HG03045 (cell line): ENCODE measurements around the gene SLC34A1.
"Not testable (repeated sequence)": the region's sequence is repeated elsewhere in the genome, so short reads cannot be mapped to it uniquely, and the experiment has no call there.

Experiments used
- ATAC-seq: cut with Tn5 transposase; IDR thresholded peaks from one replicate; pipeline ENCODE4 v1.9.1; 2021; ENCODE audit warnings: mild to moderate bottlenecking, moderate library complexity; ENCODE audit not compliant: unreplicated experiment

Gene SLC34A1

DNA sequence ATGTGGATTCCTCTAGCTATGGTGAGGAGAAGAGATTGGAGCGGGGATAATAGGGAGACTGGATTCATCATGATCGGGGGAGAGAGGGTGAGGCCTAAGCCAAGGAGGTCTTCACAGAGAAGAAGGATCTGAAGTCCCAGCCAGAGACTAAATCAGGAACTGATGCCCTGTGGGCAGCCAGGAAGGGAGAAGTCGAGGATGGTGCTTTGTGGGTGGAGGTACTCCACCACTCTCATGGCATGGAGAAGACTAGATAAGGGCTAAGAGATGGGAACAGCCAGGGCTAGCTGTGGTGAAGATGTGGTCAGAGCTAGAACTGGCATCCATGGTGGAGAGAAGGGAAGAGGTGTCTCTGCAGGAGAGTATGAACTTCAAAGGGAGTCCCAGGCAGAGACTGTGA is 29.5 kb upstream of the SLC34A1 start:
- no peak for ATAC-seq

DNA sequence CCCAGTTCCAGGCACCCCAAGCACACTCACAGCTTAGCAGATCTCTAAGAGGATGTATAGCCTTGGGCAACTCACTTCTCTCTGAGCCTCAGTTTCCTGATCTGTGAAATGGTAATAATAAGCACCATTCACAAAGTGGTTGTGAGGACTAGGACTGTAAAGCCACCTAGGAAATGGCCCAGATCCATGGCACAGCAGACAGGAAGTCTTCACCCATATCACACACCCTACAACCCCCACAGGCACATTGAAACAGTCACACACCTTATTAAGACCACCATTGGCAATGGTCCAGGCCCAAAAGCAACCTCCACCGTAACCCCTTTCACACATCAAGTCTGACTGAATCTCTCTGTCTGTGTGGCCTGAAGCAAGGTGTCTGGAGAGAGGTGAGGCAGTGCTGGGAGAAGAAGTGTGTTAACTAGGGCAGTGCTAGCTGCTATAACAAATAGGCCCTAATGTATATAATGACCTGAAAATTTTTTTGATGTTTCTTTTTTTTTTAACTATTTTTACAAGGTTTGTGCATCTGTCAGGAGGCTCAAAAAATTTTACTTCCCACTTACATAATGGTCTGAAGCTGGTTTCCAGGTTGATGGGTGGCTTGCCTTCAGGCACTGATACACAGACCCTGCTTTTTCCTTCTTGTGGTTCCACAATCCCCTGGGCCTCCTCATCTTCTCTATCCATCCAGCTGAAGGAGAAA is 28.9 kb upstream of the SLC34A1 start:
- ATAC-seq, result no peak

DNA sequence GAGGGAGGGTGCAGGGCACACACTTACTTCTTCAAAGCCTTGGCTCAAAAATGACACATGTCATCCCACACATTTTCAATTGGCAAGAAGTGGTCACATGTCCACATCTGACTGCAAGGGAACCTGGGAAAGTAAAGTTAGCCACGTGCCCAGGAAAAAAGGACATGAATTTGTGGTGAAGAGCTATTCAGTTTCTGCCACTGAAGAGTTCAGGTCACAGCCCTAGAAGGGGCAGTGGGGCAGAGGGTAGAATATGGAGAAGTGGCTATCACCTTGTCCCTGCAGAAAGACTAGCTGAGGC is 28.4 kb upstream of the SLC34A1 start:
- ATAC-seq, result no peak

DNA sequence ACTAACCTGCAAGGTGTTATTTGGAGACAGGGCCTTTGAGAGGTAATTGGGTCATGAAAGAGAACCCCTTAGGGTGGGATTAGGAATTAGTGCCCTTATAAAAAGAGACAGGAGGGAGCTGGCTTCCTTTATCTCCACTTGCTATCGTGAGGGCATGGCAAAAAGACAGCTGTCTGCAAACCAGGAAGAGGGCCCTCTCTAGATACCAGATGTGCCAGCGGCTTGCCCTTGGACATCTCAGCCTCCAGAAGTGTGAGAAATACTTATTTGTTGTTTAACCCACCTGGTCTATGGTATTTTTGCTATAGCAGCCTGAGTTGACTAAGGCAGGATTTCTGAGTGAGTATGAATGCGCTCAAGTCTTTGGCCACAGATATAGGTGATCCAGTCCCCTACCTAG is 27.5 kb upstream of the SLC34A1 start:
- no peak for ATAC-seq

DNA sequence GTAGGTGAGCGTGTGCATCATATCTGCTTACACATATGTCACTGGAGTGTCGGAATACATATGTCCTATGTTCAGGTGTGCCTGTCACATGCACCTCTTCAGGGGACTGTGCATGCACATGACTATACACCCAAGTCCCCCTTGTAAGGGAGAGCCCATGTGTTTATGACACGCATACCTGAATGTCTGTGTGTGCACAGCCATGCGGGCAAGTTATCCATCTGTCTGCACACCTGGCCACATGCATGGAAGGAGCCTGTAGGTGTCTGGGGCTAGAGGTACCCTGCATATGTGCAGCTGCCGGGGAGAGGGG is 27.1 kb upstream of the SLC34A1 start:
- no peak for ATAC-seq

DNA sequence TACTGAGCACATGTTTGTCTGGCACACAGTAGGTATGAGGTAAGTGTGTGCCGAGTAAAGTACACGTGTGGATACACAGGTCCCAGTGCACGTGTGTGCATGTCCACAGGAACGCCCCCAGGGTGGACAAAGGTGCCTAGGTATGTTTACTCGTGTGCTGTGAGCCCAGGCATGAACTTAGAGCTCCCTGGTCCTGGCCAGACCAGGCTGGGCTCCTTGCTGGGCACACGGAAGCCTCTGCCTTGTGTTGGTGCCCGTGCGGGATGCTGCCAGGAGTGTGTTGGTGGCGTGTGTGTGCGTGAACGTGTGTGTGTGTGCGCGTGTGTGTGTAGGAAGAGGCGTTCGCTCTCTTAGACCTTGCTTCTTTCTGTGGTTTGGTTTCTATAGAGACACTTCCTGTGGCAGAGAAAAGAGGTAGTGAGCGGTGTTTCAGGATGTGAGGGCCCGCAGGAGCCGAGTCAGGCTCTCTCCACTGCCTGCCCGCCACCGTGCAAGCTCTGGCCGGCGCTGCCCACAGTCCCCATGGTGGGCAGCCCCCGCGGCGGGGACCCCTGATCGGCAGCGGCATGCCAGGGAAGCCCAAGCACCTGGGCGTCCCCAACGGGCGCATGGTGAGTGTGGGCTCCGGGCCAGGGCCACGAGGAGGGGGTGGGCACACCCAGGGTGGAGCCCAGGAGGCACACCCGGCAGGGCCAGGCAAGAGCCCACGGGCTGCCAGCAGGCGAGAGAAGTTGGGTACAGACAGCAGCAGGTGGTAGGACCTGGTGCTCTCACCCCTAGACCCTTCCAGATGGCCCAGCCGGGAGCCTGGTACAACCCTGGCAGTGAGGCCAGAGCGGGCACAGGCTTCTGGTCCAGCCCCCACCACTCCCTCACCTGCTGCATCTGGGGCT is 26.5 kb upstream of the SLC34A1 start, which contains the start of gene RGS14:
Gene RGS14, plus strand, starts transcription at position 466 of the 893 bp plus-strand sequence. Its CDS starts 101 bp downstream, at position 567.
- ATAC-seq, result peak; percentile 88

DNA sequence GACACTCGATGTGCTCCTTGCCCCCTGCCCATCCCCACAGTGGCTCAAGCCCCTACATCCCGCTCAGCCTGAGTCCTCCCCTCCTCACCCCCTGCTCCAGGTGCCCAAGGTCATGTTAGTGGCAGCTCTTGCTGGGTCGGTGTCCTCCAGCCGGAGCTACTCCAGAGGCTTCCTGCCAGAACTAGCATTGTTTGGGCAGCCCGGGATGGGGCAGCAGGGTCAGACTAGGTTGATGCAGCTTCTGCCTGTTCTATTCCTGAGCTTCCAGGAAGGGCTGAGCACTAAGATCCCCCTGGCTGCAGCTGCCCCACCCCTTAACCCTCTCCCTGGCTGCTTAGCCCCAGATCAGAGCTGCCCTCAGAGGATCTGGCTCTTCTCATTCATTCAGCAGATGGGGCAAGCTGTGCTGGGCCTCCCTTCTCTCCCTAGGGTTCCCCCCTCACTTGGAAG is 25.8 kb upstream of the SLC34A1 start:
- ATAC-seq, result no peak

DNA sequence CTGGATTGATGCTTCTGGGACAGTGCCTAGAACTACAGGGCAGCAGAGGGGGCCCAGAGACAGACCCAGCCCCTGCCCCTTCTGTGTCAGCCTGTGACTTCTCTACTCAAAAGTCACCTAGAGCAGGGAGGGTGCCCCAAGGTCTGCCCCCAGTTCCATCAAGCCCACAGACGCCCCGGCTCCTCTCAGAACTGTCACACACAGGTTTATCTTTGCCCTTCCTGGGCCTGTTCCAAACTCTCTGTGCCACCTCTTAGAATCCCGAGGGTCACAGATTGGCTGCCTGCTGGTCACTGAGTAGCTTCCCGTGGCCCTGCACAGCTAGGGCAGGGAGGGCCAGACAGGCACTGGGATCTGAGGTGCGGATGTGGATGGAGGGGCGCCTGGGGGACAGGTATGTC is 24.8 kb upstream of the SLC34A1 start:
- no peak for ATAC-seq

DNA sequence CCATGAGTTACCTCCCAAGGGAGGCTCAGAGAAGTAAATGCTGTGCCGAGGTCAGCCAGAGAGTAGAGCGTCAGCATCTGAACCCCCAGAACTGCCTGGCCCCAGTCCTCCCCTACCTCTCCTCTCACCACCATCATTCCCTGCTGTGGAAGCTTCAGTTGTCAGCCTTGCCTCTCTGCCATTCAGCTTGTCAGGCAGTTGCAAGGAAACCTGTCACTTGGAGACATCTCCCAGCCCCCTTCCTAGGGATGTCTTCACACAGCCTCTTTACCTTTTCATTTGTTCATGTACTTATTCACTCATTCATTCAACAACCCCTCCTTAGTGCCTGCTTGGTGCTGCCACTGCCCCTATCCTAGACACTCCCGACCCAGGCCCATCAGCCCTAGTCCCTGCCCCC is 24.4 kb upstream of the SLC34A1 start:
- no peak for ATAC-seq

DNA sequence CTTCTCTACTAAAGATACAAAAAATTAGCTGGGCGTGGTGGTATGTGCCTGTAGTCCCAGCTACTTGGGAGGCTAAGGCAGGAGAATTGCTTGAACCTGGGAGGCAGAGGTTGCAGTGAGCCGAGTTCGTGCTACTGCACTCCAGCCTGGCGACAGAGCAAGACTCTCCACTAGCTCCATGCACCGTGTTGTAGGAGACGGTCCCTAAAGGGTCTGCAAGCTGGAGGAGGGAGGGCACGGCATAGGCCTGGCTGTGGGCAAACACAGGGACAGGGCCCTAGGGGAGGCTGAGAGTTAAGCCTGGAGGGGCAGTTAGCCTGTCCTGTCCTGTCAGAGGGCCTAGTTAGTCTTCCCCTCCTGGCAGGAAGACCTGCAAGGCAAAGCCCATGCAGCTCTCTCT is 23.5 kb upstream of the SLC34A1 start:
- ATAC-seq, result not testable (repeated sequence)

DNA sequence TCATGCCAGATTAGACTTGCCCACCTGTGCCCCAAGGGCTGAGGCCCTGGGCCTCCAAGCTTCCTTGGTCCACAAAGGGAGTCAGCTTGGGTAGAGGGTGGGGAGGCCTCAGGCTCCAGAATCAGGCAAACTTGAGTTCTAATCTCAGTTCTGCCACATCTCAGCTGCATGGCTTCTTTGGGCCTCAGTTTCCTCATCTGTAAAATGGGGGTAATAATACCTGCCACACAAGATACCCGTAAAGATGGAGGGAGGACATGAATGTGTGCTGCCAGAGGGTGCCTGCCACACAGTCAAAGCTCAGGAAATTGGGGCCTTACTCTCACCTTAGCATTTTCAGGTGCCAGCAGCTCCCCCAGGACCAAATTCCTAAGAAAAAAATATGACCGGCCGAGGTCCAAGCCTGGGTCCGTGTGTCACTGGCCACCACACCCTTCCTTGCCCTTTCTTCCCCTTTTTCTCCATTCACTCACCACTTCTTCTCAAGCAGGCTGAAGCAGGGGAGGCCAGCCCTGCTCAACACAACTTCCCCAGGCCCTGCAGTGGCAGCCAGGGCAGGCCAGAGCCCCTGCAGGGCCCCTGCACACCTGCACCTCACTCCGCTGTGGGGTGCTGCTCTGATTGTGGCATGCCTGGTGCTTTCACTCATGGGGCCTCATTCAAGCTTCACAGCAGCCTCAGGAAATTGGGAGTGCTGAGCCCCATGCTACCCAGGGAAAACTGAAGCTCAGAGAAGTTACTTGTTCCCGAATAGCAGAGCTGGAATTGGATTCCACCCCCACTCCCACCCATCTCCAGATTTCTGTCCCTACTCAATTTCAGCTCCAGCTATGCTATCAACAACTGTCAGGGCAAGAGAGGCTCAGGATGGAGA is 22.6 kb upstream of the SLC34A1 start:
- ATAC-seq, result no peak

DNA sequence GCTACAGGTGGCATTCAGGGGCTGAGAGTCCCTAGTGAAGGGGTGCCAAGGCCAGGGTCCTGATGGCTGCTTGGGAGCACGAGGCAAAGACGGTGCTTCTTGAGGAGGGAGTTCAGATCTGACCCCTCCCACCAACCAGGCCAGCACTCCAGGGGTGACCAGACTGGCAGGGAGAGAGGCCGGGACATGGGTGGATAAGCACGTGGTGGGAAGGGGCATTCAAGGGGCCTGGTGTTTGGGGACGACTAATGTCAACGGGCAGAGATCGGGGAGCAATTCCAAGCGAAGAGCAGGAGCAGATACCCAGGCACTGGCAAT is 22.0 kb upstream of the SLC34A1 start:
- ATAC-seq, result no peak

DNA sequence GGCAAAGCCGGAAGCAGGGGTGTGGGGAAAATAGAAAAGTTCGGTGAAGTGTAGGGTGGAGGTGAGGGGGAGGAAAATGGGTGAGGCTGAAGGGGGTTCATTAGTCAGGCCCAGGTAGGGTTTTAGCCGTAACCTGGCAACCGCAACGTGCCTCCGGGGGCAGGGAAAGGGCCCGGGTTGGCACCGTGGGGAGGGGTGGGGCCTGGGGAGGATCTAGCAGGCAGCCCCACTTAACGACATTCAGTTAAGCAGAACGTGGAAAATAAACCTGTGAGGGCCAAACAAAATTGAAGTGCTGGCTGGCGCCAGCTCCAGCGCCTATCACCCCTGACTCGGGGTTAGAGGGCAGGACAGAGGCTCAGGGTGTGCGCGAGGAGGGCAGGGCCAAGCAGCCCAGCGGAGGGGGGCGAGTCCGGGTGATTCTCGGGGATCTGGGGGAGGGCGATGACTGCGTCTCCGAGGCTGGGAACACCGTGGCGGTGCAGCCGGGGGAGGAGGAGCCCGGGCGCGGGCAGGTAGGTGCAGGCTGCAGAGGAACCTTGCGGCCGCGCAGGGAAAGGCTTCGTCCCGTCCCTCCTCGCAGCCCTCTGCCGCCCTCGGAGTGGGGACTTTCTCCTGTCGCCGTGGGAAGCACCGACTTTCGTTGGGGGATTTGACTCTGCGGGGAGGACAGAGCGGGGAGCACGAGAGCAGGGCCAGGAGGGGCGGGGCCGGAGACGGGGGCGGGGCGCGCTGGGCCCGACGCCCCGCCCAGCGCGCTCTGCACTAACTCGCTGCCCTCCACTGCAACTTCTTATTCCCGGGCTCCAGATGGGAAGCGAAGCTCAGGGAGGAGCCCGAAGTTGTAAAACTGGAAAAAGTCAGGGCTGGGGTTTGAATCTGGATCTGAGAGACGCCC is 21.4 kb upstream of the SLC34A1 start:
- ATAC-seq, result peak; percentile 37

DNA sequence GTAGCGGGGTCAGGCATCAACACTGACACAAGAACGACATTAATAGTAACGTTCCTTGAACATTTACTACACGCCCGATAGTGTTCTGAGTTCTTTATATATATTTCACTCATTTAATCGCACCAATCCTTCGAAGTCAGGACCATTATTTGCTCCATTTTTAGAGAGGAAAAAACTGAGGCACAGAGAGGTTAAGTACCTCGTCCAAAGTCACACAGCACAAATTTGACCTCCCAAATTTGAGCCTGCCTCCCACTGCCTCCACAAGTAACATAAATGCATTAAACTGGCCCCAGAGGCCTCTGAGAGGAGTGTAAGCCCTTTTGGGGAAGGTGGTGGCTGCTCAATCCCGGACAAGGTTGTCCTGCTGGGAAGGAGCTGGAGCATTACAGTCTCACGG is 20.7 kb upstream of the SLC34A1 start:
- no peak for ATAC-seq

DNA sequence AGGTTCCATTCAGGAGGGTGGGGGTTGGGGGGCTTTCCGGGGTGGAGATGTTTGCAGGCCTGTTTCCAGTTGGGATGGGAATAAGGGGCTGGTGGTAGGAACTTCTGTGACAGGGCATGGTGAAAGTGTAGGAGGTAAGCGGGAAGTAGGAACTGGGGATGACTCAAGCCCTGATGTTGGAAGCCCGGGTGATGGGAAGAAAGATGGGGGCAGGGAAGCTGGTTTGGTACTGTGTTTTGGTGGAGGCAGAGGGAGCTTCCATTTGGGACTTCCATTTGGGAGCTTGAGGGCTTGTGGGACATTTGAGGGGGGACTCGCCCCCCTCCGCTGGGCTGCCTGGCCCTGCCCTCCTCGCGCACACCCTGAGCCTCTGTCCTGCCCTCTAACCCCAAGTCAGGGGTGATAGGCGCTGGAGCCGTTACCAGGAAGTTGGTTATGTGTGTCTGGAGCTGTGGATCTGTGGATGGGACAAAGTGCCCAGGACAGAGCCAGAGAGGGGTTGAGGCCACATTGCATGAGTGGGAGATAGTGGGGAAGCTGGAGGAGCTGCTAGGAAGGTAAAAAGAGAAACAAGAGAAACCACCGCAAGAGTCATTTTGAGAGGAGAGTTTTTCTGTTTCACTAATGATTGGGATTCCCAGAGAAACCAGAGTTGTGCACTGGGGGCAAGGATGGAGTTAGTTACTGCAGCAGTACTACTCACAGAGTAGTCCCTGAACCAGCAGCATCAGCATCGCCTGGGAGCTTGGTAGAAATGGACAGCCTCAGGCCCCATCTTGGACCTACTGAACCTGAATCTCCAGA is 19.9 kb upstream of the SLC34A1 start:
- peak; percentile 41 for ATAC-seq

DNA sequence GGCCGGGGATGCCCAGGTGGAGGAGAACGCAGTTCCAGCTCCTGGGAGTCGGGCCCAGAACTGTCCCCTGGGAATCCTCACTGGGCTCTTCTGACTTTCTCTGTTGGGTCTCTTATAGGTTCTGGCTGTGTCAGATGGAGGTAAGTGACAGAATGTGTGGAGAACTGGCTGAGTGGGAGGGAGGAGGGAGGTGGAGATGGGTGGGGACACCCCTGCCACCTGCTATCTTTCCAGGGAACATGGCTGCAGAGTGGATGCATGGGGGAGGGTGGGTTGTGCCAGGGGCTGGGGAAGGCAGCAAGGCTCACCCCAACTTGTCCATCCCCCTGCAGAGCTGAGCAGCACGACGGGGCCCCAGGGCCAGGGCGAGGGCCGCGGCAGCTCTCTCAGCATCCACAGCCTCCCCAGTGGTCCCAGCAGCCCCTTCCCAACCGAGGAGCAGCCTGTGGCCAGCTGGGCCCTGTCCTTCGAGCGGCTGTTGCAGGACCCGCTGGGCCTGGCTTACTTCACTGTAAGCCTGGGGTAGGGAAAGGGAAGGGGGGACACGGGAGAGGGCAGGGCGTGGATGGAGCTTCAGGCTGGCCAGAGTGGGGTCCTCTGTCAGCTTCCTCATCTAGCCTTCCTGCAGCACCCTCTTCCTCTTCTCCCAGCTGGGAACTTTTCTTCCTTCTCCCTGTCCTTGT is 18.2 kb upstream of the SLC34A1 start:
- no peak for ATAC-seq

DNA sequence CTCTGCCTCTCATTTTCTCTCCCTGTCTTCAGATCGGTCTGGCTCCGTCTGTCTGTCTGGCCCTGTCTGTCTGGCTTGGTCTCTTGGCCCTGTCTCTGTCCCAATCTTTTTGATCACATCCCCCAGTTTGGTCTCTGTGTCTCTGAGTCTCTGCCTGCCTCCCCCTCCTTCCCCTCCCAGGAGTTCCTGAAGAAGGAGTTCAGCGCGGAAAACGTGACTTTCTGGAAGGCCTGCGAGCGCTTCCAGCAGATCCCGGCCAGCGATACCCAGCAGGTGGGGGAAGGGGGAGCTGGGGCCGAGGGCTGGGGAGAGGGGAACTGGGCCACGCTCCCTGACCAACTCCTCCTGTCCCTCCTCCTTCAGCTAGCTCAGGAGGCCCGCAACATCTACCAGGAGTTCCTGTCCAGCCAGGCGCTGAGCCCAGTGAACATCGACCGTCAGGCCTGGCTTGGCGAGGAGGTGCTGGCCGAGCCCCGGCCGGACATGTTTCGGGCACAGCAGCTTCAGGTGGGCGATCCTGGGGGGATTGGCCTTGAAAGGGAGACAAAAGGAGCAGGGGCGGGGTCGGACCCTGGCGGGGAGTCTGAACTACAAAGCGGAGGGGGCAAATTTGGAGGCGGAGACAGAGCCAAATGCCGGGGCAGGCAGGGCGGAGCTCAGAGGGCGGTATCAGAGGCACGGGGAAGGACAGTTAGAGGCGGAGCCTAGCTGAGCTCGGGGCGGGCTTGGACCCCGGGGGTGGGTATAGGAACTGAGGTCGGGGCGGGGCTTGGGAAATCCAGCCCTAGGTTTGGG is 17.5 kb upstream of the SLC34A1 start:
- no peak for ATAC-seq

DNA sequence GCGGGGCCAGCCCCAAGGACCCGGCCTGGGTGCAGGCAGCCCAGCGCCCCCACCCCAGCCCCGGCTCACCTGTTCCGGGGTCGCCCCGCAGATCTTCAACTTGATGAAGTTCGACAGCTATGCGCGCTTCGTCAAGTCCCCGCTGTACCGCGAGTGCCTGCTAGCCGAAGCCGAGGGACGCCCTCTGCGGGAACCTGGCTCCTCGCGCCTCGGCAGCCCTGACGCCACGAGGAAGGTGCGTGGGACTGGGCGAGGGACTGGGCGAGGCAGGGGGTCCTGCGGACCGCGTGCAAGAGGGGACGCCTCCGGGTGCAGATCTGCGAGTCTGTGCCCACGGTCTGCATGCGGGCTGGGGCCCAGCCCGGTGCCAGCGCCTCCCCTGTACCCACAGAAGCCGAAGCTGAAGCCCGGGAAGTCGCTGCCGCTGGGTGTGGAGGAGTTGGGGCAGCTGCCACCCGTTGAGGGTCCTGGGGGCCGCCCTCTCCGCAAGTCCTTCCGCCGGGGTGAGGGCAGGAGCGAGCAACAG is 16.8 kb upstream of the SLC34A1 start:
- ATAC-seq, result no peak
